ENCODE measurements around the gene CD27. TPM values are rescaled to one million over a fixed set of nuclear protein-coding genes. Genes with fewer than 3 reads are reported as not detected.
"Not testable (repeated sequence)": the region's sequence is repeated elsewhere in the genome, so short reads cannot be mapped to it uniquely, and the experiment has no call there.

Gene CD27
- total RNA-seq, 2 experiments from 2014 or later, result 36.5 to 39.3 TPM

- intact Hi-C loops (cut with micrococcal nuclease), result loop anchor here (1.0 to 2.0 kb wide), 5 partner anchors 8 to 128 kb away; partner anchors contain the start of genes GAPDH and VAMP1
- H3K27me3 Mint-ChIP-seq, result no peaks in the 10 kb centered on the region
- peaks cover 92% of the 10 kb centered on the region for H3K36me3 Mint-ChIP-seq
- ChIA-PET POLR2A (interaction anchor here (1.0 to 6.1 kb wide), 13 partner anchors 8 to 227 kb away, joined by 3 to 96 read pairs (median 11); partner anchors contain the start of genes CD27, GAPDH, MRPL51 and TAPBPL), CTCF (interaction anchor here (0.6 to 8.4 kb wide), 16 partner anchors 8 to 139 kb away, joined by 3 to 288 read pairs (median 6); partner anchors contain the start of genes CD27, MRPL51, TAPBPL and VAMP1)
- H3K4me3 Mint-ChIP-seq, result peak overlapping the region; percentile 76
- peaks cover 89% of the 10 kb centered on the region for H3K4me1 Mint-ChIP-seq (ENCODE audit: low read depth)
- H3K9me3 Mint-ChIP-seq, result no peaks in the 10 kb centered on the region
- peak overlapping the region; percentile 99 for H3K27ac Mint-ChIP-seq
- peak; percentile 71 for DNase-seq
Observed at GRCh38 chr12:6462234-6462995, 17.7 kb downstream of the CD27 start.

GRCh38 chr12:6463216-6463615 is 18.5 kb downstream of the CD27 start:
- H3K4me3 Mint-ChIP-seq, result peak overlapping the region; percentile 76
- intact Hi-C loops (cut with micrococcal nuclease), result loop anchor here (2.0 kb wide), 2 partner anchors 72 to 128 kb away; partner anchors contain the start of gene GAPDH
- no peaks in the 10 kb centered on the region for H3K9me3 Mint-ChIP-seq
- CTCF ChIA-PET, result interaction anchor here (0.7 to 8.4 kb wide), 9 partner anchors 11 to 140 kb away, joined by 4 to 288 read pairs (median 7); partner anchors contain the start of genes CD27, GAPDH and TAPBPL
- H3K36me3 Mint-ChIP-seq, result peaks cover 90% of the 10 kb centered on the region
- peak overlapping the region; percentile 99 for H3K27ac Mint-ChIP-seq
- POLR2A ChIA-PET, result interaction anchor here (1.0 to 6.1 kb wide), 8 partner anchors 12 to 127 kb away, joined by 3 to 96 read pairs (median 32); partner anchors contain the start of genes CD27, GAPDH, MRPL51 and TAPBPL
- peak; percentile 38 for DNase-seq
- H3K27me3 Mint-ChIP-seq, result no peaks in the 10 kb centered on the region
- H3K4me1 Mint-ChIP-seq (ENCODE audit: low read depth), result peaks cover 93% of the 10 kb centered on the region

GRCh38 chr12:6463858-6464257 is 19.1 kb downstream of the CD27 start:
- no peak for DNase-seq
- Mint-ChIP-seq H3K4me3 (peak overlapping the region; percentile 76), H3K36me3 (peaks cover 89% of the 10 kb centered on the region), H3K4me1 (ENCODE audit: low read depth) (peaks cover 93% of the 10 kb centered on the region), H3K27me3 (no peaks in the 10 kb centered on the region), H3K27ac (peak overlapping the region; percentile 99), H3K9me3 (no peaks in the 10 kb centered on the region)
- POLR2A ChIA-PET, result interaction anchor here (0.9 to 6.1 kb wide), 7 partner anchors 13 to 75 kb away, joined by 4 to 96 read pairs (median 54); partner anchors contain the start of genes CD27, GAPDH, MRPL51 and TAPBPL
- intact Hi-C loops (cut with micrococcal nuclease), result loop anchor here (2.0 kb wide), 2 partner anchors 71 to 129 kb away; partner anchors contain the start of gene GAPDH
- CTCF ChIA-PET, result interaction anchor here (0.7 to 8.4 kb wide), 9 partner anchors 12 to 140 kb away, joined by 4 to 288 read pairs (median 7); partner anchors contain the start of genes CD27, GAPDH and TAPBPL

GRCh38 chr12:6464531-6464930 is 19.8 kb downstream of the CD27 start:
- peak overlapping the region; percentile 76 for H3K4me3 Mint-ChIP-seq
- CTCF ChIA-PET, result interaction anchor here (0.8 to 8.4 kb wide), 27 partner anchors 7 to 408 kb away, joined by 3 to 288 read pairs (median 8); partner anchors contain the start of genes CD27, MRPL51, SPSB2 and TAPBPL
- intact Hi-C loops (cut with micrococcal nuclease), result no loop called here
- H3K4me1 Mint-ChIP-seq (ENCODE audit: low read depth), result peaks cover 91% of the 10 kb centered on the region
- POLR2A ChIA-PET, result interaction anchor here (0.8 to 2.2 kb wide), 8 partner anchors 13 to 74 kb away, joined by 3 to 16 read pairs (median 5); partner anchors contain the start of genes CD27, MRPL51 and TAPBPL
- H3K27me3 Mint-ChIP-seq, result no peaks in the 10 kb centered on the region
- H3K9me3 Mint-ChIP-seq, result no peaks in the 10 kb centered on the region
- peaks cover 87% of the 10 kb centered on the region for H3K36me3 Mint-ChIP-seq
- peak overlapping the region; percentile 99 for H3K27ac Mint-ChIP-seq
- no peak for DNase-seq

GRCh38 chr12:6465467-6466183 is 20.9 kb downstream of the CD27 start:
- POLR2A ChIA-PET, result interaction anchor here (0.7 to 2.2 kb wide), 15 partner anchors 9 to 73 kb away, joined by 3 to 16 read pairs (median 4); partner anchors contain the start of genes CD27, MRPL51 and TAPBPL
- intact Hi-C loops (cut with micrococcal nuclease), result loop anchor here (1.0 kb wide), 1 partner anchor 42 kb away; no protein-coding TSS in a partner anchor
- Mint-ChIP-seq H3K4me3 (no peak overlapping the region), H3K27ac (peak overlapping the region; percentile 72), H3K4me1 (ENCODE audit: low read depth) (peaks cover 84% of the 10 kb centered on the region), H3K27me3 (no peaks in the 10 kb centered on the region), H3K9me3 (no peaks in the 10 kb centered on the region), H3K36me3 (peaks cover 77% of the 10 kb centered on the region)
- CTCF ChIA-PET, result interaction anchor here (0.6 to 8.4 kb wide), 39 partner anchors 8 to 407 kb away, joined by 3 to 288 read pairs (median 6); partner anchors contain the start of genes CD27, GAPDH, MRPL51 and SPSB2
- DNase-seq, result peak; percentile 45

GRCh38 chr12:6466184-6466573 is 21.4 kb downstream of the CD27 start:
- CTCF ChIA-PET, result interaction anchor here (0.6 to 8.4 kb wide), 30 partner anchors 9 to 145 kb away, joined by 3 to 288 read pairs (median 7); partner anchors contain the start of genes CD27, GAPDH, MRPL51 and TAPBPL
- POLR2A ChIA-PET, result interaction anchor here (0.7 to 2.2 kb wide), 10 partner anchors 10 to 71 kb away, joined by 3 to 16 read pairs (median 6); partner anchors contain the start of genes CD27 and TAPBPL
- Mint-ChIP-seq H3K4me1 (ENCODE audit: low read depth) (peaks cover 84% of the 10 kb centered on the region), H3K27me3 (no peaks in the 10 kb centered on the region), H3K9me3 (no peaks in the 10 kb centered on the region), H3K36me3 (peaks cover 72% of the 10 kb centered on the region), H3K4me3 (no peak overlapping the region), H3K27ac (peak overlapping the region; percentile 89)
- no peak for DNase-seq
- intact Hi-C loops (cut with micrococcal nuclease), result no loop called here

GRCh38 chr12:6466751-6467150 is 22.0 kb downstream of the CD27 start:
- ChIA-PET CTCF (interaction anchor here (1.0 to 8.4 kb wide), 13 partner anchors 10 to 146 kb away, joined by 3 to 288 read pairs (median 12); partner anchors contain the start of genes CD27, TAPBPL and TNFRSF1A), POLR2A (interaction anchor here (1.4 to 5.6 kb wide), 6 partner anchors 43 to 70 kb away, joined by 4 to 54 read pairs (median 7); partner anchors contain the start of gene GAPDH)
- Mint-ChIP-seq H3K27ac (peak overlapping the region; percentile 89), H3K4me1 (ENCODE audit: low read depth) (peaks cover 82% of the 10 kb centered on the region), H3K4me3 (peak overlapping the region; percentile 49), H3K36me3 (peaks cover 67% of the 10 kb centered on the region)
- intact Hi-C loops (cut with micrococcal nuclease); H3K9me3 Mint-ChIP-seq; H3K27me3 Mint-ChIP-seq; DNase-seq: not testable (repeated sequence)

GRCh38 chr12:6467571-6468282 is 23.0 kb downstream of the CD27 start:
- H3K9me3 Mint-ChIP-seq; H3K27me3 Mint-ChIP-seq; DNase-seq; intact Hi-C loops (cut with micrococcal nuclease): not testable (repeated sequence)
- H3K27ac Mint-ChIP-seq, result peak overlapping the region; percentile 89
- peaks cover 78% of the 10 kb centered on the region for H3K4me1 Mint-ChIP-seq (ENCODE audit: low read depth)
- ChIA-PET POLR2A (interaction anchor here (0.8 to 5.6 kb wide), 5 partner anchors 10 to 69 kb away, joined by 4 to 71 read pairs (median 34); partner anchors contain the start of genes GAPDH and TAPBPL), CTCF (interaction anchor here (0.7 to 4.3 kb wide), 3 partner anchors 44 to 137 kb away, joined by 3 to 59 read pairs (median 4); no protein-coding TSS in a partner anchor)
- H3K36me3 Mint-ChIP-seq, result peaks cover 57% of the 10 kb centered on the region
- peak overlapping the region; percentile 88 for H3K4me3 Mint-ChIP-seq

- Mint-ChIP-seq H3K27ac (peak overlapping the region; percentile 89), H3K27me3 (no peaks in the 10 kb centered on the region), H3K9me3 (no peaks in the 10 kb centered on the region), H3K4me1 (ENCODE audit: low read depth) (peaks cover 73% of the 10 kb centered on the region), H3K4me3 (peak overlapping the region; percentile 88), H3K36me3 (peaks cover 52% of the 10 kb centered on the region)
- no peak for DNase-seq
- ChIA-PET CTCF (interaction anchor here (0.7 to 4.3 kb wide), 3 partner anchors 44 to 136 kb away, joined by 3 to 59 read pairs (median 4); no protein-coding TSS in a partner anchor), POLR2A (interaction anchor here (0.8 to 5.6 kb wide), 6 partner anchors 10 to 132 kb away, joined by 4 to 71 read pairs (median 33); partner anchors contain the start of genes GAPDH and TAPBPL)
- intact Hi-C loops (cut with micrococcal nuclease), result no loop called here
Observed at GRCh38 chr12:6468283-6468575, 23.5 kb downstream of the CD27 start.

- peak; percentile 46 for DNase-seq
- Mint-ChIP-seq H3K4me3 (peak overlapping the region; percentile 88), H3K9me3 (no peaks in the 10 kb centered on the region), H3K36me3 (peaks cover 45% of the 10 kb centered on the region), H3K4me1 (ENCODE audit: low read depth) (peaks cover 64% of the 10 kb centered on the region), H3K27me3 (no peaks in the 10 kb centered on the region), H3K27ac (peak overlapping the region; percentile 89)
- CTCF ChIA-PET, result interaction anchor here (4.3 kb wide), 1 partner anchor 45 kb away, joined by 59 read pairs; no protein-coding TSS in a partner anchor
- POLR2A ChIA-PET, result interaction anchor here (2.5 to 5.6 kb wide), 8 partner anchors 9 to 133 kb away, joined by 14 to 72 read pairs (median 40); partner anchors contain the start of genes GAPDH, MRPL51, NCAPD2 and TAPBPL
- intact Hi-C loops (cut with micrococcal nuclease), result loop anchor here (1.0 kb wide), 2 partner anchors 42 to 46 kb away; no protein-coding TSS in a partner anchor
Observed at GRCh38 chr12:6469092-6469491, 24.3 kb downstream of the CD27 start.
